K562 (cell line): Measurements from ENCODE around the gene TRIM38. TPM values are rescaled to one million over a fixed set of nuclear protein-coding genes. Genes with fewer than 3 reads are reported as not detected.

Source experiments
- ATAC-seq: fragments of 200-7000 bp; cut with Tn5 transposase; 3 replicates; pipeline ENCODE4 v1.9.1; 2020; ENCODE audit warnings: moderate library complexity
- BruUV-seq: library from RNA; stranded (reverse); fragments of 400-500 nt; replicated peaks from 2 replicates; lab custom pipeline; 2021; lab: Mats Ljungman, UMichigan
- CTCF ChIA-PET: fragments of 300-600 bp; formaldehyde crosslinking; extraction: SDS; loops from one replicate; lab custom pipeline; 2021; ENCODE audit warnings: low intra/inter-chr PET ratio; lab: Yijun Ruan, JAX
- POLR2A ChIA-PET: fragments of 300-600, 350-650 bp; sonication (Branson Sonifier 250); formaldehyde crosslinking; extraction: SDS; loops from one replicate; lab custom pipeline; 2021; ENCODE audit warnings: antibody characterized with exemption, inconsistent platforms; lab: Yijun Ruan, JAX
- DNase-seq, 4 experiments: peaks; one replicate each; pipeline versions ENCODE4 v3.0.0 to v3.0.0-alpha.2; 2011 to 2018; ENCODE audit warnings: low spot score in 3 of 4, mixed read lengths in 3 of 4; ENCODE audit errors: extremely low read depth in 1 of 4
- FAIRE-seq: peaks from 2 replicates; lab custom pipeline; 2011; peaks lifted over from hg19 to GRCh38; lab: Jason Lieb, UNC
- H2AFZ ChIP-seq: 2 replicates; pipeline ENCODE4 v1.6.0; 2011; ENCODE audit warnings: low read depth, low read length, control low read depth, inconsistent platforms
- H3K27ac ChIP-seq: fragments of 200-600 bp; 3 replicates; pipeline ENCODE4 v1.8.0; 2011; ENCODE audit warnings: low read depth, mild to moderate bottlenecking, control low read depth, inconsistent platforms, low read length, moderate library complexity, mixed read lengths; ENCODE audit errors: extremely low read depth
- H3K27me3 ChIP-seq, 2 experiments: fragments of 300-600 bp in 1 of 2; 2 replicates in 1 of 2; 3 replicates in 1 of 2; pipeline versions ENCODE4 v1.6.0 to v1.8.0; 2011; ENCODE audit warnings: inconsistent platforms in 2 of 2, low read length in 2 of 2, mild to moderate bottlenecking in 1 of 2, mixed read lengths in 1 of 2, moderate library complexity in 1 of 2; ENCODE audit not compliant: control insufficient read depth in 2 of 2, insufficient read depth in 2 of 2
- H3K36me3 ChIP-seq: fragments of 300-600 bp; 3 replicates; pipeline ENCODE4 v1.8.0; 2011; ENCODE audit warnings: mild to moderate bottlenecking, low read length, inconsistent platforms; ENCODE audit not compliant: control insufficient read depth, insufficient read depth
- H3K4me1 ChIP-seq, 2 experiments: fragments of 200-600 bp in 1 of 2; replicated peaks in 1 of 2; 2 replicates in 1 of 2; 3 replicates in 1 of 2; pipeline versions ENCODE4 v1.5.1 to v1.8.0; 2011; ENCODE audit warnings: inconsistent platforms in 2 of 2, low read length in 2 of 2, mild to moderate bottlenecking in 1 of 2, mixed read lengths in 1 of 2, moderate library complexity in 1 of 2; ENCODE audit not compliant: control insufficient read depth in 2 of 2, insufficient read depth in 2 of 2
- H3K4me2 ChIP-seq: 2 replicates; pipeline ENCODE4 v1.6.1; 2011; ENCODE audit warnings: low read length, control low read depth, inconsistent platforms, mixed read lengths; ENCODE audit not compliant: insufficient read depth
- H3K4me3 ChIP-seq: fragments of 200-600 bp; sonication (generic), shearing (Covaris generic); 2 replicates; pipeline ENCODE4 v1.5.1; 2016; ENCODE audit warnings: control low read depth, inconsistent platforms
- H3K79me2 ChIP-seq: fragments of 200-600 bp; 3 replicates; pipeline ENCODE4 v1.8.0; 2011; ENCODE audit warnings: low read length, inconsistent platforms; ENCODE audit not compliant: control insufficient read depth, insufficient read depth
- H3K9ac ChIP-seq, 2 experiments: 2 replicates each; pipeline versions ENCODE4 v1.6.0 to v1.6.1; 2011; ENCODE audit warnings: low read depth in 2 of 2, low read length in 2 of 2, control low read depth in 1 of 2, inconsistent platforms in 1 of 2, mild to moderate bottlenecking in 1 of 2, mixed read lengths in 1 of 2; ENCODE audit not compliant: insufficient read depth in 1 of 2
- H3K9me1 ChIP-seq: one replicate; pipeline ENCODE4 v1.6.0; 2011; ENCODE audit warnings: inconsistent platforms, mild to moderate bottlenecking, low read length, moderate library complexity; ENCODE audit not compliant: control insufficient read depth, insufficient read depth
- H3K9me3 ChIP-seq: replicated peaks from 2 replicates; pipeline ENCODE4 v1.5.1; 2011; ENCODE audit warnings: low read depth, low read length, inconsistent platforms; ENCODE audit not compliant: control insufficient read depth, insufficient read depth
- H4K20me1 ChIP-seq: replicated peaks from 2 replicates; pipeline ENCODE4 v1.6.1; 2011; ENCODE audit warnings: low read length, inconsistent platforms, mixed read lengths; ENCODE audit not compliant: control insufficient read depth, insufficient read depth
- DPF2 ChIP-seq: fragments of 450-650 bp; IDR thresholded peaks from 2 replicates; pipeline ENCODE4 v1.6.1; 2016
- ETV6 ChIP-seq, 3 experiments: fragments of 150-350 bp in 1 of 3; sonication (generic) in 1 of 3; formaldehyde crosslinking in 1 of 3; IDR thresholded peaks; 2 replicates each; pipeline versions ENCODE4 v1.6.1 to v1.8.0; 2014 to 2022; ENCODE audit warnings: borderline replicate concordance in 2 of 3, low read depth in 2 of 3, antibody characterized with exemption in 1 of 3, low read length in 1 of 3, mild to moderate bottlenecking in 1 of 3, missing genetic modification reagents in 1 of 3
- FOS ChIP-seq: IDR thresholded peaks from 3 replicates; pipeline ENCODE4 v1.6.1; 2011; ENCODE audit not compliant: insufficient read length; ENCODE audit errors: extremely low read depth
- GABPB2 ChIP-seq: fragments of 250-450 bp; sonication (Bioruptor Pico); conservative IDR thresholded peaks from 2 replicates; pipeline ENCODE4 v1.5.1; 2021; ENCODE audit warnings: mild to moderate bottlenecking
- HES1 ChIP-seq: fragments of 450-650 bp; IDR thresholded peaks from 2 replicates; pipeline ENCODE4 v1.6.1; 2016; ENCODE audit warnings: low read depth, mild to moderate bottlenecking, moderate library complexity
- HOMEZ ChIP-seq: fragments of 250-450 bp; sonication (Bioruptor Pico); IDR thresholded peaks from 2 replicates; pipeline ENCODE4 v1.4.0; 2020; ENCODE audit warnings: mild to moderate bottlenecking, moderate library complexity
- ILF3 ChIP-seq: fragments of 450-650 bp; IDR thresholded peaks from 2 replicates; pipeline ENCODE4 v1.6.1; 2018; ENCODE audit warnings: antibody characterized with exemption, mild to moderate bottlenecking, moderate library complexity, borderline replicate concordance
- IRF2 ChIP-seq: sonication (generic); formaldehyde crosslinking; IDR thresholded peaks from 2 replicates; pipeline ENCODE4 v1.8.1; 2022; ENCODE audit warnings: mild to moderate bottlenecking, missing genetic modification reagents
- KDM1A ChIP-seq, 2 experiments: fragments of 450-650 bp; IDR thresholded peaks; 2 replicates each; pipeline ENCODE4 v1.6.1; 2016; ENCODE audit warnings: mild to moderate bottlenecking in 2 of 2
- MTA1 ChIP-seq: fragments of 450-650 bp; IDR thresholded peaks from 2 replicates; pipeline ENCODE4 v1.6.1; 2017; ENCODE audit warnings: borderline replicate concordance
- NBN ChIP-seq: fragments of 450-650 bp; IDR thresholded peaks from 2 replicates; pipeline ENCODE4 v1.6.1; 2016; ENCODE audit warnings: low read depth, mild to moderate bottlenecking
- NCOA1 ChIP-seq: fragments of 450-650 bp; IDR thresholded peaks from 2 replicates; pipeline ENCODE4 v1.6.1; 2016; ENCODE audit warnings: low read depth
- NFE2 ChIP-seq: IDR thresholded peaks from 2 replicates; pipeline ENCODE4 v1.6.1; 2014; ENCODE audit warnings: antibody characterized with exemption, low read depth
- NR2F6 ChIP-seq: fragments of 450-650 bp; formaldehyde crosslinking; IDR thresholded peaks from 2 replicates; pipeline ENCODE4 v1.4.0; 2020; ENCODE audit warnings: mild to moderate bottlenecking
- WHSC1 ChIP-seq: IDR thresholded peaks from one replicate; pipeline ENCODE4 v1.6.1; 2012; ENCODE audit warnings: low read length, control low read depth, inconsistent platforms
- ZBTB1 ChIP-seq: sonication (generic); formaldehyde crosslinking; IDR thresholded peaks from 2 replicates; pipeline ENCODE4 v1.8.1; 2023; ENCODE audit warnings: missing genetic modification reagents, low read depth, mild to moderate bottlenecking, borderline replicate concordance
- ZFX ChIP-seq: sonication (generic); formaldehyde crosslinking; IDR thresholded peaks from 2 replicates; pipeline ENCODE4 v1.8.0; 2022; ENCODE audit warnings: mild to moderate bottlenecking, missing genetic modification reagents, moderate library complexity
- ZNF311 ChIP-seq: fragments of 250-450 bp; sonication (Bioruptor Pico); IDR thresholded peaks from 2 replicates; pipeline ENCODE4 v1.4.0; 2020; ENCODE audit warnings: mild to moderate bottlenecking, moderate library complexity
- ZNF644 ChIP-seq: fragments of 200-800 bp; sonication (Bioruptor generic); IDR thresholded peaks from 2 replicates; pipeline ENCODE4 v1.6.1; 2016; ENCODE audit warnings: low read depth, missing genetic modification characterization, missing compliant biosample characterization
- ZNF668 ChIP-seq: fragments of 250-450 bp; sonication (Bioruptor Pico); IDR thresholded peaks from 2 replicates; pipeline ENCODE4 v1.8.0; 2022; ENCODE audit warnings: mild to moderate bottlenecking, inconsistent platforms
- WGBS: fragments of 100-300 bp; shearing (Covaris generic); methylation state at CpG from one replicate; pipeline ENCODE4 v1.1.6; 2016; ENCODE audit warnings: low coverage, mixed read lengths; ENCODE audit not compliant: insufficient coverage; ENCODE audit errors: missing lambda C conversion rate; 5-methylcytosine and 5-hydroxymethylcytosine counted together
- in situ Hi-C: fragments of 300-500 bp; cut with MboI; formaldehyde crosslinking; loops from 4 replicates; pipeline ENCODE4 v1.15.0; 2018; ENCODE audit warnings: inconsistent platforms, mixed read lengths
- intact Hi-C: fragments of 100-400 bp; cut with micrococcal nuclease; formaldehyde crosslinking; loops from 2 replicates; pipeline ENCODE4 v1.14.2; 2022
- polyA plus RNA-seq, 8 experiments: library from polyadenylated mRNA; depleted of rRNA in 4 of 8; stranded (reverse) in 5 of 8; unstranded in 3 of 8; fragments of >200 nt; fragmentation: Nextera tagmentation in 2 of 8; fragmentation: Illumina TruSeq in 1 of 8; extraction: Ambion mirVana in 2 of 8; extraction: Trizol in 1 of 8; gene quantifications; 2 replicates each; pipeline versions ENCODE4 v1.2.1 to v1.2.3, GENCODE V29; 2011 to 2014; ENCODE audit warnings: inconsistent platforms in 1 of 8, missing spikeins in 1 of 8
- total RNA-seq, 7 experiments: library from RNA; depleted of rRNA in 6 of 7; stranded (reverse); fragments of >200 nt in 6 of 7; fragmentation: Illumina TruSeq in 2 of 7; extraction: Trizol in 2 of 7; gene quantifications; 2 replicates each; pipeline versions ENCODE4 v1.2.1 to v1.2.3, GENCODE V29; 2011 to 2021; ENCODE audit warnings: low replicate concordance in 1 of 7

TRIM38 gene
- total and polyA plus RNA-seq, 9 of the 15 experiments (the other 6 are each of a cell fraction or from before 2014, with no cell fraction given), result 1.7 to 6.7 (median 6.3) TPM

GRCh38 chr6:25973923-25974555 lies 11.4 kb downstream of the TRIM38 start:
- intact Hi-C loops (no loop called here), in situ Hi-C loops (no loop called here)
- 80% methylated on average over 2 of the region's 2 CpGs for WGBS
- CTCF ChIA-PET, result no interaction called here
- Histone ChIP-seq H3K9ac (no peak overlapping the region), H3K4me3 (no peak overlapping the region), H3K36me3 (peaks cover 71% of the 10 kb centered on the region), H3K4me1 (peaks cover 8 to 19% of the 10 kb centered on the region in 2 experiments), H3K79me2 (no peaks in the 10 kb centered on the region), H3K27ac (no peak overlapping the region), H3K27me3 (no peaks in the 10 kb centered on the region), H3K4me2 (no peak overlapping the region), H3K9me1 (no peaks in the 10 kb centered on the region), H4K20me1 (peaks cover 10% of the 10 kb centered on the region), H2AFZ (no peak overlapping the region), H3K9me3 (no peaks in the 10 kb centered on the region)
- no peak for FAIRE-seq
- peak; percentile 48 for ATAC-seq
- BruUV-seq, result no TSS peak
- peak; percentile 41 to 71 (median 51) for DNase-seq
- POLR2A ChIA-PET, result interaction anchor here (0.9 to 1.8 kb wide), 7 partner anchors 8 to 224 kb away, joined by 3 to 6 read pairs (median 4); a partner anchor contains a TSS
- TF ChIP-seq HOMEZ (CRISPR knock-in tag) (no peak), NCOA1 (peak; percentile 50; the same call in 1 of the 2 replicates), ZNF668 (CRISPR knock-in tag) (no peak), IRF2 (CRISPR knock-in tag) (no peak), ZFX (CRISPR knock-in tag) (0 out of 2 replicates have a peak, but pooled peaks have one; percentile 16), ZNF644 (peak; percentile 86; the same call in 1 of the 2 replicates), MTA1 (peak; percentile 68; the same call in 1 of the 2 replicates), ILF3 (no peak), WHSC1 (no peak), NR2F6 (CRISPR knock-in tag) (no peak), ETV6 (IDR thresholded peaks at IDR 0.05; ENCODE audit: borderline replicate concordance in 1 of 2, low read depth in 2 of 2, low read length in 1 of 2) (no peak), ETV6 (CRISPR knock-in tag; IDR thresholded peaks at IDR 0.05; ENCODE audit: borderline replicate concordance) (no peak), DPF2 (peak; percentile 81), GABPB2 (no peak), FOS (no peak), NBN (peak; percentile 62; the same call in 1 of the 2 replicates), ZBTB1 (no peak), NFE2 (peak; percentile 53), HES1 (peak; percentile 98), ZNF311 (peak; percentile 24; the same call in 1 of the 2 replicates), KDM1A (IDR thresholded peaks at IDR 0.05) (peak; percentile 100)
